Retina (tissue), 1 donor: ENCODE data around the gene FAM167B.
"Not testable (repeated sequence)": the region's sequence is repeated elsewhere in the genome, so short reads cannot be mapped to it uniquely, and the experiment has no call there.

Source experiments
- DNase-seq: peaks from one replicate; pipeline ENCODE4 v3.0.0-alpha.2; 2016

FAM167B gene

GRCh38 chr1:32263744-32264143 lies 16.7 kb downstream of the FAM167B start:
- no peak for DNase-seq

DNA sequence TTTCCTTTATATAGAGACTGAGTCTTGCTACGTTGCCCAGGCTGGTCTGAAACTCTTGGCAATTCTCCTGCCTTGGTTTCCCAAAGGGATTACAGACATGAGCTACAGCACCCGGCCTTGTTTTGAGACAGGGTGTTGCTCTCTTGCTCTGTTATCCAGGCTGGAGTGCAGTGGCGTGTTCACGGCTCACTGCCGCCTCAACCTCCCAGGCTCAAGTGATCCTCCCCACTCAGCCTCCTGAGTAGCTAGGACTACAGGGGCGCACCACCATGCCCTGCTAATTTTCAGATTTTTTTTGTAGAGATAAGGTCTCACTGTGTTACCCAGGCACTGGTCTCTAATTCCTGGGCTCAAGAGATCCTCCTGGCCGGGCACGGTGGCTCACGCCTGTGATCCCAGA lies 18.8 kb downstream of the FAM167B start:
- DNase-seq, result no peak

GRCh38 chr1:32266921-32267591 lies 20.0 kb downstream of the FAM167B start:
- DNase-seq, result no peak

GRCh38 chr1:32269744-32270143 lies 22.7 kb downstream of the FAM167B start:
- DNase-seq, result no peak

DNA sequence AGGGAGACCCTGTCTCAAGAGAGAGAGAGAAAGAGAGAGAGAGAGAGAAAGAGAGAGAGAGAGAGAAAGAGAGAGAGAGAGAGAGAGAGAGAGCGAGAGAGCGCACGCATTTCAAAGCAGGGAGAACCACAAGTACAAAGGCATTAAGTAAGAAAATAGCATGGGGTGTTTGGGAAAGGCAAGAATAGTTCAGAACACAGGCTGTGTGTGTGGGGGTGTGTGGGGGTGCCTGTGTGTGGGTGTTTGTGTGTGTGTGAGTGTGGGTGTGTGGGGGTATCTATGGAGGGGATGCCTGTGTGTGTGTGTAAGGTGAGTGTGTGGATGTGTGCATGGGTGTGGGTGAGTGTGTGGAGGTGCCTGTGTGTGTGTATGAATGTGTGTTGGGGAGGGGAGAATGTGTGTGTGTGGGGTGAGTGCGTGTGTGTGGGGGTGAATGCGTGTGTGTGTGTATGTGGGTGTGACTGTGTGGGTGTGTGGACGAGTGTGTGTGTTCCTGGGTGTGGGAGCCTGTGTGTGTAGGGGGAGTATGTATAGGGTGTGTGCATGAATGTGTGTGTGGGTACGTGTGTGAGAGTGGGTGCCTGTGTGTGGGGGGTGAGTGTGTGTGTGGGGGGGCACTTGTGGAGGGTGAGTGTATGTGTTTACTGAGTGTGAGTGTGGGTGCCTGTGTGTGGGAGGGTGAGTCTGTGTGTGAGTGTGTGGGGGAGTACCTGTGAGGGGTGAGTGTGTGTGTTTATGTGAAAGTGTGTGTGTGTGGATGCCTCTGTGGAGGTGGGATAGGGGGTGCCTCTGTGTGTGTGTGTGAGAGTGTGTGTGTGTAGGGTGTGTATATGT lies 25.8 kb downstream of the FAM167B start:
- DNase-seq, result no peak

- no peak for DNase-seq
These were observed 26.6 kb downstream of the FAM167B start for GRCh38 chr1:32273391-32274208.

DNA sequence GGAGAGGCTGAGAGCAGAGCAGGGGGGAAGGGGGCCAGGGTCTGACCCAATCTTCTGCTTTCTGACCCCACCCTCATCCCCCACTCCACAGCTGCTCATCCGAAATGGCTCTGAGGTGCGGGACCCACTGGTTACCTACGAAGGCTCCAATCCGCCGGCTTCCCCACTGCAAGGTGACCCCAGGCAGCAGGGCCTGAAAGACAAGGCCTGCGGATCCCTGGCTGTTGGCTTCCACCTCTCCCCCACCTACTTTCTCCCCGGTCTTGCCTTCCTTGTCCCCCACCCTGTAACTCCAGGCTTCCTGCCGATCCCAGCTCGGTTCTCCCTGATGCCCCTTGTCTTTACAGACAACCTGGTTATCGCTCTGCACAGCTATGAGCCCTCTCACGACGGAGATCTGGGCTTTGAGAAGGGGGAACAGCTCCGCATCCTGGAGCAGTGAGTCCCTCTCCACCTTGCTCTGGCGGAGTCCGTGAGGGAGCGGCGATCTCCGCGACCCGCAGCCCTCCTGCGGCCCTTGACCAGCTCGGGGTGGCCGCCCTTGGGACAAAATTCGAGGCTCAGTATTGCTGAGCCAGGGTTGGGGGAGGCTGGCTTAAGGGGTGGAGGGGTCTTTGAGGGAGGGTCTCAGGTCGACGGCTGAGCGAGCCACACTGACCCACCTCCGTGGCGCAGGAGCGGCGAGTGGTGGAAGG lies 27.8 kb downstream of the FAM167B start:
- no peak for DNase-seq

GRCh38 chr1:32275424-32275823 lies 28.4 kb downstream of the FAM167B start:
- no peak for DNase-seq

DNA sequence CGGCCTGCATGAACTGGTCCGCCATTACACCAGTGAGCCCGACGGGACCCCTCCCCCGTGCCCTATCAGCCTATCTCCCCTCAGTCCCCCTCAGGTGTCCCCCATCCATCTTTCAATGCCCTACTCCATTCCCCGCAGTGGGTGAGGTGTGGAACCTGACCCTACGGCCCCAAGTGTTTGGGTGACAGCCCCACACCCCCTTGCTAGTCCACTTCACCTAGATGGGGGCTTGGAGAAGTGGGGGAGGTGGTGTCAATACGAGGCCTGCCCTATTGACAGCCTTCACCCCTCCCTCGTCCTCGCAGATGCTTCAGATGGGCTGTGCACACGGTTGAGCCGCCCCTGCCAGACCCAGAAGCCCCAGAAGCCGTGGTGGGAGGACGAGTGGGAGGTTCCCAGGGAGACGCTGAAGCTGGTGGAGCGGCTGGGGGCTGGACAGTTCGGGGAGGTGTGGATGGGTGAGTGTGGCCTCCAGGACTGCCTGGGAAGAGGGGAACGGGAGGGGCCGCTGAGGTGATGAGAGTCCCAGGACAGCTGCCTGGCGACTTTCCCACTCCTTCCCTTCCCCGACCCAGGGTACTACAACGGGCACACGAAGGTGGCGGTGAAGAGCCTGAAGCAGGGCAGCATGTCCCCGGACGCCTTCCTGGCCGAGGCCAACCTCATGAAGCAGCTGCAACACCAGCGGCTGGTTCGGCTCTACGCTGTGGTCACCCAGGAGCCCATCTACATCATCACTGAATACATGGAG lies 29.2 kb downstream of the FAM167B start:
- DNase-seq, result no peak

- not testable (repeated sequence) for DNase-seq
These were observed 37.8 kb downstream of the FAM167B start for GRCh38 chr1:32284777-32285176.

DNA sequence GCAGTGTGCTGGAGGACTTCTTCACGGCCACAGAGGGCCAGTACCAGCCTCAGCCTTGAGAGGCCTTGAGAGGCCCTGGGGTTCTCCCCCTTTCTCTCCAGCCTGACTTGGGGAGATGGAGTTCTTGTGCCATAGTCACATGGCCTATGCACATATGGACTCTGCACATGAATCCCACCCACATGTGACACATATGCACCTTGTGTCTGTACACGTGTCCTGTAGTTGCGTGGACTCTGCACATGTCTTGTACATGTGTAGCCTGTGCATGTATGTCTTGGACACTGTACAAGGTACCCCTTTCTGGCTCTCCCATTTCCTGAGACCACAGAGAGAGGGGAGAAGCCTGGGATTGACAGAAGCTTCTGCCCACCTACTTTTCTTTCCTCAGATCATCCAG lies 38.6 kb downstream of the FAM167B start:
- DNase-seq, result no peak

DNA sequence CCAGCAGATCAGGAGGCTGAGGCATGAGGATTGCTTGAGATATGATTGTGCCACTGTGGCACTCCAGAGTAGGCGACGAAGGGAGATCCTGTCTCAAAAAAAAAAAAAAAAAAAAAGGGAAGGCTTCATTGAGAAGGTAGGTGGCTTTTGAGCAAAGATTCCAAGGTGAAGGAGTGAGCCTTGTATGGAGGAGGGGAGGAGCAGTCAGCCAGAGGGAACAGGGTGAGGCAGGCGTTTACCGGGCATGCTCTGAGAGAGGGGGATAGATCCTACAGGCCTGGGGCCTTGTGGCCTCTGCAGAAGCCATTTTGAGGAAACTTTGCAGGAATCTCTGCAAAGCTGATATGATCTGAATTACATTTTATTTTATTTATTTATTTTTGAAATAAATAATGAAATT lies 39.7 kb downstream of the FAM167B start:
- no peak for DNase-seq

DNA sequence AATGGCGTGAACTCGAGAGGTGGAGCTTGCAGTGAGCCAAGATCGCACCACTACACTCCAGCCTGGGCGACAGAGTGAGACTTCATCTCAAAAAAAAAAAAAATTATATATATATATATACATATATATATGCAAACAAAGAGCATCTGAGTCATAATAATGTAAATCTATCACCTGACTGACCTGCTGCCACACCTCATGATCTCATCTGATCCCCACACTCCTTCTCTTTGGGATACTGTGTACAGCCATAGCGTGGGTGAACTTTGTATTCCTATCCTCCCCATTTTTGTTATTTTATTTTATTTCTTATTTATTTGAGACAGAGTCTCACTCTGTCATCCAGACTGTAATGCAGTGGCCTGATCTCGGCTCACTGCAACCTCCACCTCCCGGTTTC lies 42.2 kb downstream of the FAM167B start:
- no peak for DNase-seq

- no peak for DNase-seq
These were observed 44.2 kb downstream of the FAM167B start for GRCh38 chr1:32291145-32291707.

- peak; percentile 95 for DNase-seq
These were observed 44.9 kb downstream of the FAM167B start, which contains the start of gene HDAC1 for GRCh38 chr1:32291708-32292538. TSS of gene HDAC1 (plus strand) at chr1:32292083. CDS start at chr1:32292170, 87 bp downstream.

- not testable (repeated sequence) for DNase-seq
These were observed 51.2 kb downstream of the FAM167B start for GRCh38 chr1:32298211-32298610.
